ENCODE data around the gene SLC9A9.
A peak's percentile ranks its signal among the peaks of the same experiment; 100 is the strongest.

SLC9A9 gene

GRCh38 chr3:143595456-143596077 is 252.7 kb downstream of the SLC9A9 start:
- no peak for DNase-seq

GRCh38 chr3:143594206-143594605 is 254.1 kb downstream of the SLC9A9 start:
- no peak for DNase-seq

GRCh38 chr3:143590660-143591059 is 257.6 kb downstream of the SLC9A9 start:
- DNase-seq: no peak

- no peak for DNase-seq
Measured at GRCh38 chr3:143586576-143586975, 261.7 kb downstream of the SLC9A9 start.

GRCh38 chr3:143585720-143586456 is 262.4 kb downstream of the SLC9A9 start:
- no peak for DNase-seq

- no peak for DNase-seq
Measured at GRCh38 chr3:143584474-143584873, 263.8 kb downstream of the SLC9A9 start.

GRCh38 chr3:143581972-143582722 is 266.1 kb downstream of the SLC9A9 start:
- no peak for DNase-seq

- peak; percentile 31 for DNase-seq
Measured at GRCh38 chr3:143578810-143579435, 269.3 kb downstream of the SLC9A9 start.

- DNase-seq: no peak
Measured at GRCh38 chr3:143576568-143577270, 271.5 kb downstream of the SLC9A9 start.

- no peak for DNase-seq
Measured at GRCh38 chr3:143574933-143575332, 273.3 kb downstream of the SLC9A9 start.

GRCh38 chr3:143573610-143574303 is 274.5 kb downstream of the SLC9A9 start:
- DNase-seq: no peak

- no peak for DNase-seq
Measured at GRCh38 chr3:143571548-143571947, 276.7 kb downstream of the SLC9A9 start.

GRCh38 chr3:143567823-143568222 is 280.4 kb downstream of the SLC9A9 start:
- DNase-seq: no peak

GRCh38 chr3:143565951-143566350 is 282.3 kb downstream of the SLC9A9 start:
- no peak for DNase-seq

GRCh38 chr3:143563786-143564185 is 284.5 kb downstream of the SLC9A9 start:
- DNase-seq: no peak

GRCh38 chr3:143562789-143563188 is 285.5 kb downstream of the SLC9A9 start:
- DNase-seq: no peak

GRCh38 chr3:143559296-143559695 is 289.0 kb downstream of the SLC9A9 start:
- DNase-seq: no peak

GRCh38 chr3:143552851-143553250 is 295.4 kb downstream of the SLC9A9 start:
- no peak for DNase-seq

- DNase-seq: no peak
Measured at GRCh38 chr3:143551761-143552160, 296.5 kb downstream of the SLC9A9 start.

- DNase-seq: no peak
Measured at GRCh38 chr3:143548861-143549497, 299.3 kb downstream of the SLC9A9 start.

- no peak for DNase-seq
Measured at GRCh38 chr3:143548393-143548792, 299.9 kb downstream of the SLC9A9 start.
